PC-3 (cell line): Measurements from ENCODE around the gene DICER1. TPM values are rescaled to one million over a fixed set of nuclear protein-coding genes. Genes with fewer than 3 reads are reported as not detected.

Experiments used
- ATAC-seq: fragments of 200-7000 bp; cut with Tn5 transposase; 2 replicates; pipeline ENCODE4 v1.9.1; 2020; ENCODE audit warnings: mild to moderate bottlenecking, moderate library complexity
- BruUV-seq: library from RNA; stranded (reverse); fragments of 400-500 nt; replicated peaks from 2 replicates; lab custom pipeline; 2021; lab: Mats Ljungman, UMichigan
- CTCF ChIA-PET: fragments of 300-600 bp; sonication (Branson Sonifier 250); formaldehyde crosslinking; loops from one replicate; lab custom pipeline; 2022; ENCODE audit warnings: antibody characterized with exemption; lab: Charles Lee
- POLR2A ChIA-PET: fragments of 300-600 bp; sonication (Branson Sonifier 250); formaldehyde crosslinking; loops from one replicate; lab custom pipeline; 2022; ENCODE audit warnings: antibody characterized with exemption; ENCODE audit not compliant: unreplicated experiment; lab: Charles Lee
- DNase-seq: peaks from one replicate; pipeline ENCODE4 v3.0.0-alpha.2; 2015
- H2AFZ ChIP-seq: fragments of 300-600 bp; sonication (generic); 2 replicates; pipeline ENCODE4 v1.6.0; 2016; ENCODE audit warnings: antibody characterized with exemption, low read length
- H3F3A ChIP-seq: fragments of 300-600 bp; sonication (generic); one replicate; pipeline ENCODE4 v1.6.0; 2017; ENCODE audit warnings: antibody characterized with exemption, low read length, control low read depth, mild to moderate bottlenecking; ENCODE audit not compliant: unreplicated experiment
- H3K27ac ChIP-seq: fragments of 300-600 bp; sonication (generic); 2 replicates; pipeline ENCODE4 v1.5.1; 2016; ENCODE audit warnings: mild to moderate bottlenecking, low read length
- H3K27me3 ChIP-seq: fragments of 300-600 bp; sonication (generic); 2 replicates; pipeline ENCODE4 v1.6.1; 2016; ENCODE audit warnings: low read length, mixed read lengths
- H3K36me3 ChIP-seq: fragments of 300-600 bp; sonication (generic); 2 replicates; pipeline ENCODE4 v1.6.1; 2016; ENCODE audit warnings: low read depth, mixed run types, low read length, mixed read lengths
- H3K4me1 ChIP-seq: fragments of 300-600 bp; sonication (generic); 2 replicates; pipeline ENCODE4 v1.5.1; 2016; ENCODE audit warnings: low read length; ENCODE audit not compliant: insufficient read depth
- H3K4me2 ChIP-seq: fragments of 300-600 bp; sonication (generic); 2 replicates; pipeline ENCODE4 v1.6.0; 2016; ENCODE audit warnings: low read length
- H3K4me3 ChIP-seq: fragments of 300-600 bp; sonication (generic); 2 replicates; pipeline ENCODE4 v1.5.1; 2016; ENCODE audit warnings: mild to moderate bottlenecking, low read length, mixed read lengths
- H3K79me2 ChIP-seq: fragments of 300-600 bp; sonication (generic); 2 replicates; pipeline ENCODE4 v1.6.1; 2017; ENCODE audit warnings: low read length, mixed read lengths
- H3K9ac ChIP-seq: fragments of 300-600 bp; sonication (generic); 2 replicates; pipeline ENCODE4 v1.6.0; 2016; ENCODE audit warnings: mild to moderate bottlenecking, low read length
- H3K9me2 ChIP-seq: fragments of 300-600 bp; sonication (generic); replicated peaks from 2 replicates; pipeline ENCODE4 v1.6.1; 2016; ENCODE audit warnings: mixed run types, low read length, mixed read lengths
- H3K9me3 ChIP-seq: fragments of 300-600 bp; sonication (generic); 2 replicates; pipeline ENCODE4 v1.6.1; 2016; ENCODE audit warnings: low read length, mixed read lengths
- H4K20me1 ChIP-seq: fragments of 300-600 bp; sonication (generic); 2 replicates; pipeline ENCODE4 v1.6.1; 2016; ENCODE audit warnings: low read length, mixed read lengths
- CTCF ChIP-seq: fragments of 300-600 bp; sonication (generic); conservative IDR thresholded peaks from 2 replicates; pipeline ENCODE4 v1.5.1; 2017; ENCODE audit warnings: antibody characterized with exemption, low read depth, mild to moderate bottlenecking, low read length
- EZH2 ChIP-seq: fragments of 300-600 bp; sonication (generic); IDR thresholded peaks from one replicate; pipeline ENCODE4 v1.6.1; 2017; ENCODE audit warnings: antibody characterized with exemption, mild to moderate bottlenecking, low read length; ENCODE audit not compliant: unreplicated experiment
- EZH2phosphoT487 ChIP-seq: fragments of 300-600 bp; sonication (generic); IDR thresholded peaks from 2 replicates; pipeline ENCODE4 v1.6.1; 2018; ENCODE audit warnings: mild to moderate bottlenecking, antibody characterized with exemption, low read length, borderline replicate concordance
- intact Hi-C: fragments of 100-400 bp; cut with micrococcal nuclease; formaldehyde crosslinking; loops from 2 replicates; pipeline ENCODE4 v1.9.0; 2023
- total RNA-seq: library from RNA; depleted of rRNA; stranded (reverse); fragments of >200 nt; gene quantifications from 2 replicates; pipeline ENCODE4 v1.2.3, GENCODE V29; 2014

DICER1 gene
- total RNA-seq, 1 experiment from 2014 or later: 29.9 TPM

- no peak for DNase-seq
- Histone ChIP-seq H3K9me2 (no peaks in the 10 kb centered on the region), H3F3A (no peaks in the 10 kb centered on the region), H3K4me1 (no peaks in the 10 kb centered on the region), H3K27me3 (0 out of 2 replicates have a peak, but pooled peaks cover 4% of the 10 kb centered on the region), H3K4me3 (no peak overlapping the region), H3K79me2 (no peaks in the 10 kb centered on the region), H3K36me3 (no peaks in the 10 kb centered on the region), H2AFZ (no peak overlapping the region), H3K9me3 (no peaks in the 10 kb centered on the region), H4K20me1 (no peaks in the 10 kb centered on the region), H3K27ac (no peak overlapping the region), H3K9ac (no peak overlapping the region), H3K4me2 (no peak overlapping the region)
- TF ChIP-seq EZH2phosphoT487: no peak
- no peak for TF ChIP-seq CTCF
- TF ChIP-seq EZH2: no peak
- ChIA-PET CTCF (no interaction called here), POLR2A (no interaction called here)
- ATAC-seq: no peak
- intact Hi-C loops: no loop called here
- BruUV-seq: no TSS peak
Observed at GRCh38 chr14:95062220-95062619, 95.1 kb downstream of the DICER1 start.

DNA sequence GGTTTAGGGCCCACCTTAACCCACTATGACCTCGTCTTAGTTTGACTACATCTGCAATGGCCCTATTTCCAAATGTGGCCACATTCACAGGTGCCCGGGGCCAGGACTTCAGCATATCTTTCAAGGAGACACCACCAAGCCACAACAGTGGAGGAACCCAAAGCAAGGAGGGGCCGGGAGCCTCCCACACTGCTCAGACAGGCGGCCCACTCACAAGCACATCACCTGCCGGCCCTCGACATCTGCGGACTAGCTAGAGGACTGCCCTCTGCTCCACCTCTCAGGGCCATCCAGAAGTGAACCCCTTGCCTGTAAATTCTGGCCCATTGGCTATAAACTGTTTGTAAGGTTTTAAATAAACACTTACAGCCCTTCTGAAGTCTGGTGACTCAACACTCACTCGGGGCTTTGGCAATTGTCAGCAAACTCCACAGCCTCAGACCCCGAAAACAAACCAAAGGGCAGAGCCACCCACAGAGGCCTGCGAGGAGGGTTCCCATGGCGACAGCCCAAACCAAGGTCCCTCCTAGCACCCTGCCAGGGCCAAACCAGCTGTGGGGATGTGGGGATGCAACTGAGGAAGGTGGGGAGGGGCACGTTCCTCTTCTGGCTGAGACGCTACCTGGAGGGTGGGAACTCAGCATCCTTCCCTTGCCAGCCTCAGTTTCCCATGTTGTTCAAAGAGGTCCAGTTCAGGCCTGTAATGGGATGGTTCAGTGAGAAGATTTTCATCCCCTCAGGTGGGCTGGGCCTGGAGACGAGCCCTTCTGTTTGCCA is 95.8 kb downstream of the DICER1 start:
- TF ChIP-seq EZH2: no peak
- TF ChIP-seq CTCF: no peak
- no peak for TF ChIP-seq EZH2phosphoT487
- DNase-seq (no peak), ATAC-seq (no peak)
- ChIA-PET POLR2A (no interaction called here), CTCF (no interaction called here)
- H3K4me1 ChIP-seq: no peaks in the 10 kb centered on the region
- BruUV-seq: no TSS peak
- intact Hi-C loops: no loop called here
- no peak overlapping the region for H3K4me2 ChIP-seq
- no peak overlapping the region for H2AFZ ChIP-seq
- H3F3A ChIP-seq: no peaks in the 10 kb centered on the region
- no peaks in the 10 kb centered on the region for H4K20me1 ChIP-seq
- H3K27ac ChIP-seq: no peak overlapping the region
- H3K9me2 ChIP-seq: no peaks in the 10 kb centered on the region
- no peak overlapping the region for H3K4me3 ChIP-seq
- no peak overlapping the region for H3K9ac ChIP-seq
- no peaks in the 10 kb centered on the region for H3K36me3 ChIP-seq
- no peaks in the 10 kb centered on the region for H3K27me3 ChIP-seq
- no peaks in the 10 kb centered on the region for H3K9me3 ChIP-seq
- H3K79me2 ChIP-seq: no peaks in the 10 kb centered on the region

GRCh38 chr14:95059126-95059525 is 98.2 kb downstream of the DICER1 start:
- ChIA-PET CTCF (no interaction called here), POLR2A (no interaction called here)
- H3K9me3 ChIP-seq: no peaks in the 10 kb centered on the region
- H3F3A ChIP-seq: no peaks in the 10 kb centered on the region
- BruUV-seq: no TSS peak
- H2AFZ ChIP-seq: no peak overlapping the region
- no peak overlapping the region for H3K9ac ChIP-seq
- no peaks in the 10 kb centered on the region for H3K79me2 ChIP-seq
- H3K4me1 ChIP-seq: no peaks in the 10 kb centered on the region
- no peak for TF ChIP-seq CTCF
- TF ChIP-seq EZH2: no peak
- TF ChIP-seq EZH2phosphoT487: no peak
- ATAC-seq (no peak), DNase-seq (no peak)
- H3K9me2 ChIP-seq: no peaks in the 10 kb centered on the region
- no peaks in the 10 kb centered on the region for H4K20me1 ChIP-seq
- 0 out of 2 replicates have a peak, but pooled peaks cover 7% of the 10 kb centered on the region for H3K27me3 ChIP-seq
- intact Hi-C loops: no loop called here
- H3K4me3 ChIP-seq: no peak overlapping the region
- H3K36me3 ChIP-seq: no peaks in the 10 kb centered on the region
- no peak overlapping the region for H3K4me2 ChIP-seq
- H3K27ac ChIP-seq: no peak overlapping the region
